HG03565 (cell line): ENCODE measurements around the gene TUBA4A.

ENCODE experiments used
- ATAC-seq: cut with Tn5 transposase; IDR thresholded peaks from one replicate; pipeline ENCODE4 v1.9.1; 2021; ENCODE audit warnings: mild to moderate bottlenecking, moderate library complexity; ENCODE audit not compliant: unreplicated experiment

The TUBA4A gene

DNA sequence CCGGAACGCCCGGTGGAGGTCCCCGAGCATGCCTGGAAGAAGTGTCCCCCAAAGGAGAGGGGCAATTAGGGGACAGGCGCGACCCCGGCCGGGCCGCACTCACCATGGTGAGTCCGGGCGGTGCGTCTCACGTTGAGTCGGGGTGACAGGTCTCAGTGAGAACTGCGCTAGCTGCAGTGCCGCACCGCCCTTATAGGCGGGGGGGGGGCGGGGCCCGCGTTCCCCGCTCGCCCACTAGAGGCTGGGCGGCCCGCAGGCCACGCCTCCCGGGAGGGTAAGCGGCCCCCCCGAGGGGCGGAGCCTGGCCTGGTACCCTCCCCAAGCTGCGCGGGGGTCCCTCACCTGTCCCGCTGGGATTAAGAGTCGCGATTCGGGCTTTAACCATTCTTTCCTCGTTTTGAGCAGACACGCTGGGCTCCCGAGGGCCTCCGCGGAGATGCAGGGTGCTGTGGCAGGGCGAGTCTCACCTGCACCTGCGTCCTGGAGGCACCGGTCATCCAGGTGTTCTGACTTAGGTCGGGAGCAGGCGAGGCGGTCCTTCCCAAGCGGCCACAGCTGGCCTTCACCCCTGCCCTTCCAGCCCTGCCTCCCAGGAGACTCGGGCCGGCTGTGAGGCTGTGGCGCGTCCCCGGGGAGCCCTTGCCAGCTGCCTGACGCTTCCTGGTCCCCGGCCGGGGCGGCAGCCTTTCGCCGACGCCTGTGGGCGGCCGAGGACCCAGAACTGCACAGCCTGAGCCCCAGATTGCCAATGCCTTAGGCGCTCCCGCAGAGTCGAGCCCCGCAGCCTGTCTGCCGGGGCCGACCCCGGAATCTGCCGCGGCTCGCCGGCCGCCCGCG is at the start of gene TUBA4A:
TUBA4A (minus strand) TSS at position 166 of the 837 bp plus-strand sequence; CDS start at position 106, 60 bp downstream.
- peak; percentile 38 for ATAC-seq

DNA sequence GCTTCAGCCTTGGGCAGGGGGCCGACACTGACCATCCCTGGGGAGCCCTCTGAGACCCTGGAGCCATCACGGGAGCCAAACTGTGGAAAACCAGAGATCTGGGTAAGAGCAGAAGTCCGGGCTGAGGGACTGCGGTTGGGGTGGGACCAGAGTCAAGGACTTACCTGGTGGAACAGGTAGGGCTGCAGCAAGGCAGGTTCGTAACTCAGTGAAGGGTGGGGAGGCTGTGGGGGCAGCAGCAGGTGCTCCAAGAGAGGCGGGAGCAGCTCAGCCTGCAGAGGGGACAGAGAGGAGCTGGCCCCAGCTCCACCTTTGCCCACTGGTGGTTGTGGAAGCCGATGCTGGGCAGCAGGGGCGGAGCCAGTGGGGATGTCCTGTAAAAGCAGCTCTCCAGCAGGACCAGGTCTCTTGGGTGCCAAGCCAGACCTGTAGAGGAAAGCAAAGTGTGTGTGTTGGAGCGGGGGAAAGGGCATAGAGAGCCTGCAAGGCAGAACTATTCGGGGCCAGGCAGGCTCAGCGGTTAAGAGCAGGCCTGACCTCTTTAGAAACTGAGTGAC is 48.8 kb upstream of the TUBA4A start:
- no peak for ATAC-seq

DNA sequence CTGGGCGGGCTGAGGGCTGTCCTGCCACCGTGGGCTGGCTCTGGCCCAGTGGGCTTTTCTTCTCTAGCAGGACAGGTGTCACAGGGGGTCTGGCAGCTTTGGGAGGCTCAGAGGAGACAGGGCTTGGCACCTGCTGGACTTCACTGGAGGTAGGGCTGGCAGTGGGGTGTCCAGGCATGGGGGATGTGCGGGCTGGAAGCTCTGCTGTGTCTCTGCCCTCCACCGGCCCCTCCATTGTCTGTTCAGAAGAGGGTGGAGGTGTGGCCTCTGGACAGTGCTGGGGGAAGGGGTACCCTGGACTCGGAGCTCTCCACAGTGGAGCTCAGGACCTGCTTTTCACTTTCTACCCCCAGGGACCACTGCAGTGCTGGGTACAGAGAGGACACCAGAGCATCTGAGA is 46.3 kb upstream of the TUBA4A start:
- no peak for ATAC-seq

DNA sequence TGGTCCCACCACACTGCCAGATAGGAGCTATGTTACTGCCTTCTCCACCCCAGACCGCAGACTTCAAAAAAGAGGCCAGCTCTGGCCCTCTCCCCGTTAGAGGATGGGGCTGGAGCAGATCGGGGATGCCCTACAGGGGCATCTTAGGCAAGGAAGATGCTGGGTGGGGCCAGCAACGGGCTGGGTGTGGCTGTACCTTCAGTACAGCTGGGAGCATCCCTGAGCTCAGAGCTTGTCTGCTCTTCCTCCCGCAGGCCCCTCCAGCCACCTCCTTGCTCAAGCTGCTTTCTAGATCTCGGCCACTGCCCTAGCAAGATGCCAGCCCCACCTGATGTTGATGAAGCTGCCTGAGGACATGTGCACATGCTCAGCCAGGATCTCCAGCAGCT is 45.6 kb upstream of the TUBA4A start:
- no peak for ATAC-seq

DNA sequence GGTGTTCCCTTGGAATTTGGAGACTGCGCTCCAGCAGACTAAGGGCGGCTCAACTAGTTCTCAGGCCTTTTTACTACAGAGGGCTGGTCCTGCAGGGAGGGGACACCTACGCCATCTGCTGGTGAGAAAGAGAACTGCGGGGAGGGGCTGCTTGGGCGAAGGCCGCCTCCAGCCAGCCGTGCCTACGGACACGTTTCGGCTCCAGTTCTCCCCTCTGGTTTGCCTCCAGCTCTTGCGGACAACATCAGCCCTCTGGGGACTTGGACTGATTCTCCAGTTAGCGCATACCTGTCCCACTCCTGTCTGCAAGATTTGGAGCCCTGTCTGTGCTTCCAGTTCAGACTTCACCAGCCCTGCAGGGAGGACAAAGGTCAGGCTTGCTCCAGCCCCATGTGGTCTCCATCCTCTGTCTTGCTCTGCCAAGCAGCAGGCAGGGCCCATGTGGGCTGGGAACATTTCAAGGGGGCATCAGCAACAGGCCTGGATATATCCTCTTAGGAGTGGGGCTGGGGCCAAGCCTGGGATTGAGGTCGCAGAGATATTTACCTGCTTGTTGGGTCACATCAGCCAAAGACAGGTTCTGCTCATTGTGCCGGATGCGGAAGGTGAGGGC is 45.1 kb upstream of the TUBA4A start:
- ATAC-seq: peak; percentile 29

DNA sequence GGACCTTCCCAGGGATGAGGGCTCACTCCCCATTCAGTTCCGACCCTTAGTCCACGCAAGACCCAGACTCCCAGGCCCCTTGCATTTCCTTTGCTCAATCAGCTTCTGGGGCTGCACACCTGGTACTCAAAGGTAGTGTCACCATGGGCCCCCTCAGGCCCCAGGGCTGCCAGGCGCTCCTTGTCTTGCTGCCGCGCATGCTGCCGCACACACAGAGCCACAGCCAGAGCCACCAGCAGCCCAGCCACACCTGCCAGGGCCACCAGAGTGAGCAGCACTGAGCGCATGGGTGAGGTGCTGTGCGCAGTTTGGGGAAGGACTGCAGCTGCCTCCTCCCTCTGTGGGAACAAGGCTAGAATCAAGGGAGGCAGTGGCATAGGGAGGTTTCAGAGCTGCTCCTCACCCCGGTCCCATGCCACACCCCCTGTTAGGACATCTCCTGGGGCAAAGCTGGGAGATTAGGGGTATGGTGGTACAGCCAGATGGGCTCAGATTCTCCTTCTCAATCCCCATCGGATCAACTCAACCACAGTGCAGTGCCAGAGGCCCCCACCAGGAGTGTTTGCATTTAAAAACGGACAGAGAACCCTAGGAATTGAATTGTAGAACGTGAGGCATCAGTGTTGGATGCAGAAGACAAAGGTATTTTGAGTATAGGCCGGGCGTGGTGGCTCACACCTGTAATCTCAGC is 44.2 kb upstream of the TUBA4A start:
- ATAC-seq: no peak

DNA sequence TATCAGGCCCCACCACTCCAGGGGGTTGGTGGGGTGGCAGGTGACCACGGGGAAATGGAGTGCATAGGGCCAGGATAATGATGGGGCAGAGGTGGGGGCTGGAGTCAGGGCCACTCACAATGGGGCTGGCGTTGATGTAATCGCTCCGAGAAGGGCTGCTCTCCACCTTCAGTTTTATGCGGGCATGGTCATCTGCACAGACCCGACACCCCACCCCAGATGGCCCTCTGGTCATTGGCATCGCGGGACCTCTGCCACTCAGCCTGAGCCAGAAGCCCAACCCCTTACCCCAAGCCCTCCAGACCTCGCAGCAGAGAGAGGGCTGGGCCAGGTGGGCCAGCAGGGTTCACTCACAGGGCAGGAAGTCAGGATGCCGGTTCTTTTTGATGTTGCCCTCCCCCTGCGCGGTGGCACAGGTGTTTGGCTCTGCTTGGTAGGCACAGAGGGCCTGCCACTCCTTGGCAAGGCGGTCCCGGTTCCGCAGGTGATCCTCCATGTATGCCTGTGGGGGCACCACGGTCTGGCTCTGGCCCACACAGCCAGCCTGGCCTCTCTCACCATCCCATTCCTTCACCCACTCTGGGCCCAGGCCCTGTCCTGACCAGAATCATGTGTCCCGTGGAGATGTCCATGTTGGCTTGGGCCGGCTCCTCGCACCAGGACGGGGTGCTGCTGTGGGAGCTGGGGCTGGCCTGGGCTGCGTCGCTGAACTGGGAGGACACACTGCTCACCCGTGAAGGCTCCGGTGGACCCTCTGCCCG is 43.1 kb upstream of the TUBA4A start:
- ATAC-seq: no peak

DNA sequence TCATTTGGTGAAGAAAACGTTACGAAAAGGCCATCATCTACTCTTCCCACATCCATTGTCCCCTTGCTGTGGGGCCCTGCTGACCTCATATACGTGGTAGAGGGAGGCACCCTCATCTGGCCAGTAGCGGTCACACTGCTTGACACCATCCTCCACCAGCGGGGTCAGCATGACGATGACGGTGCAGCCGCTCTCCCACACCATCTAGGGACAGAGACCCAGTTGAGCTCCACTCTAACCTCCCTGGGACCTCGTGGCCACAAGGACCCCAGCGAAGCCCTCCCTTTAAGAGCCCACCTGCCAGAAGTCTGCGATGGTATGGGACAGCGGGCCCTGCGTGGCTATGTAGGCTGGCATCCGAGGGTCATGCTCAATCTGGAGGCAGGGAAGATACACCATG is 42.4 kb upstream of the TUBA4A start:
- no peak for ATAC-seq

DNA sequence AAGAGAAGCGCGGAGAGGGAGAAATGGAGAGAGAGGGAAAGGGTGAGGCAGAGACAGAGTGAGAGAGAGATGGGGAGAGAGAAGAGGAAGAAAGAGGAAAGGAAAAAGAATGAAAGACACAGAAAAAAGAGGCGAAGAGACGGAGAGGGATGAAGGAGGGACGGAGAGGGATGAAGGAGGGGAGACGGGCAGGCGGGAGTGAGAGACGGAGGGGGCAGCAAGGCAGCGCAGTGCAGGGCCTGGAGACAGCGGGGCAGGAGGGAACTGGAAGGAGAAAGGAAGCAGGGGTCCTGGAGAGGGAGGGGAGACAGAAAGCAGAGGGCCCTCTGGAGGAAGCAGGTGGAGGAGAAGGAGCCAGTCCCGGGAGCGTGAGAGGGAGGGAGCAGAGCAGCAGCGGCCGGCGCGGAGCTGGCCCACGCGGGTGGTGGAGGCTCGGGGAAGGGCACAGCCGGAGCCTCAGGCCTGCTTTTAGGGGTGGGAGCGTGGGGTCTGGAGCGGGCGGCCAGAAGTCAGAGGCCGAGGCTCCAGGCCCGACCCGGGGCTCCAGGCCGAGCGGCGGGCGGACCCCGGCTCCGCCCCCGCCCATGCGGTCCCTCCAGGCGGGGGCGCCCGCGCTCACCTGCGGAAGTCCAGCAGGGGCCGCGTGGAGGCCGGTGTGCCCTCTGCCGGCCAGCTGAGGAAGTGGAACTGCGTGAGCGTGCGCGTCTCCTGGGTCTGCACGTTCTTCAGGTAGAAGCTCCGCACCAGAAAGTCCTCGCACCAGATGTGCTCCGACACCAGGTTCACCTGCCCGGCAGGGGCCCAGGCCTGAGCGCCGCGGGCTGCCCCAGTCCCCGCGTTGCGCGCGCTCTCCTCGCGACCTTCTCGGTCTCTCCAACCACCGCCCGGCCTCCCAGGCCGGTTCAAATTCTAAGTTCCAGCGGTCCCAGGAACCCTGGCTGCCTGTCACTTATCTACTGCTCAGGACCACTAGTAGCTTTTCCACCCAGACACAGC is 40.9 kb upstream of the TUBA4A start:
- peak; percentile 90 for ATAC-seq

DNA sequence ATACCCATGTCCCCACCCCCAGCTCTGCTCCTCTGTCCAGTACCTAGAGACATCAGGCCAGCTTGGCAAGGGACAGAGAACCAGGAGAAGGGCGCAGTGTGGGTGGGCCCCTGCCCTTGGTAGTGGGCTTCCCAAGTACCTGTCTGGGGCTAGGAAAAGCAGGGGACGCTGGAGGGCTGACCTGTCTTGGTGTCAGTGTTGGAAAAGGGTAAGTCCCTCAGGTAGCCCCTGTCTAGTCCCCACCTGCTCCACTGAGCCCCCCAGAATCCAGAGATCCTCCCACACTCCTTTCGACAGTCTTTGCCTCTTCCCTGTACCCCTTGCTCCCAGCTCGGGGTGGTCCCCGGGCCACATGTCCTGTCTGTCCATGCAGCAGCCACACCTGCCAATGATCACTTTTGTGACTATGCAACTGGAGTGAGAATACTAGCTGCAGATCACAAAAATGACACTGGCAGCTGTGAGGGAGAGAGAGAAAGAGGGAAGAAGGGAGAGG is 40.1 kb upstream of the TUBA4A start:
- no peak for ATAC-seq

DNA sequence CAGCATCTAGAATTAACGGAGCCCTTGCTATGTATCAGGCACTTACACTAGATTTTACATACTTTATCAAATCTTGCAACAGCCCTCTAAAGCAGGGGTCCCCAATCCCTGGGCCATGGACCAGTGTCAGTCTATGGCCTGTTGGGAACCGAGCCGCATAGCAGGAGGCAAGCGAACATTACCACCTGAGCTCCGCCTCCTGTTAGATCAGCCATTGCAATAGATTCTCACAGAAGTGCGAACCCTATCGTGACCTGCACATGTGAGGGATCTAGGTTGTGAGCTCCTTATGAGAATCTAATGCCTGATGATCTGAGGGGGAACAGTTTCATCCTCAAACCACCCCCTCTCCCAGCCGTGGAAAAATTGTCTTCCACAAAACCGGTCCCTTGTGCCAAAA is 38.9 kb upstream of the TUBA4A start:
- ATAC-seq: no peak

DNA sequence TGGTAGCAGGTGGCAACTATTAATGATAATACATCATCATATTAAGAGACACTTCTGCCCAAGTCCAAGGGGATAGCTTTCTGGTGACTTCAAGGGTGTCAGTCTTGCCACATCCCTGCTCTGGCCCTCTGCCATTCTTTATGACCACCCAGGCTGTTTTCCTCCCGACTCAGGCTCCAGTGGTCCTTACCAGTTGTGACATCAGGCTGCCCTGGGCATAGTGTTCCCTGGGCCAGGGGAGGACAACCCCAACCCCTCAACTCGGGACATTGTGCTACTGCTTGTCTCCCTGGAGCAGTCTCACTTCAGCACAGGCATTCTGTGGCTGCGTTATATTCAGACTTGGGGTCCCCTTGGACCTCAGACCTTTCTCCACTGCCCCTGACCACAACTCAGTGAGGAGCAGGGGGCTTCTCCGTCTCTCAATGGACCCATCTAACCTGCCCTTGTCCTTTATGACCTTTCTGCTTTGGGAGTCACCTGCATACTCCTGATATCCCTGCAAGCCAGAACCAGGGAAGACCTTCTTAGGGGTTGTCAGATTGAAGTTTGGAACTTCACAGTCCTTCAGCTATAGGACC is 38.3 kb upstream of the TUBA4A start:
- ATAC-seq: no peak

DNA sequence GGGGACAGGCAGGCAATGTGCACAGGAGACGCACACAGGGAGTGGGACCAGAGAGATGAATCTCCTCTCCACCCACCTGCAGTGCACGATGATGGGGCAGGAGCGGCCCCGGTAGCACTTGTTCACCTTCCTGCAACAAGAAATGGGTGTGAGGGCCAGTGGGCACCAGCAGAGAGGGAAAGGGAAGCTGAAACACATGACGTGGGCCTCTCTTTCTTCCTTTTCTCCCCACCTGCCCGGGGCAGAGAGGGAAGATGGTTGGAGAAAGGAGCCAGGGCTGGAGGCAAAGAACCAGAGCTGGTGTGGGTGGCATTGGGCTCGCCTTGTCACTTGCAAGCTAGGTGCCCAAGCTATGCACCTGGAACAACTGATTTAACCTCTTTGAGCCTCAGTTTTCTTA is 37.7 kb upstream of the TUBA4A start:
- ATAC-seq: no peak

DNA sequence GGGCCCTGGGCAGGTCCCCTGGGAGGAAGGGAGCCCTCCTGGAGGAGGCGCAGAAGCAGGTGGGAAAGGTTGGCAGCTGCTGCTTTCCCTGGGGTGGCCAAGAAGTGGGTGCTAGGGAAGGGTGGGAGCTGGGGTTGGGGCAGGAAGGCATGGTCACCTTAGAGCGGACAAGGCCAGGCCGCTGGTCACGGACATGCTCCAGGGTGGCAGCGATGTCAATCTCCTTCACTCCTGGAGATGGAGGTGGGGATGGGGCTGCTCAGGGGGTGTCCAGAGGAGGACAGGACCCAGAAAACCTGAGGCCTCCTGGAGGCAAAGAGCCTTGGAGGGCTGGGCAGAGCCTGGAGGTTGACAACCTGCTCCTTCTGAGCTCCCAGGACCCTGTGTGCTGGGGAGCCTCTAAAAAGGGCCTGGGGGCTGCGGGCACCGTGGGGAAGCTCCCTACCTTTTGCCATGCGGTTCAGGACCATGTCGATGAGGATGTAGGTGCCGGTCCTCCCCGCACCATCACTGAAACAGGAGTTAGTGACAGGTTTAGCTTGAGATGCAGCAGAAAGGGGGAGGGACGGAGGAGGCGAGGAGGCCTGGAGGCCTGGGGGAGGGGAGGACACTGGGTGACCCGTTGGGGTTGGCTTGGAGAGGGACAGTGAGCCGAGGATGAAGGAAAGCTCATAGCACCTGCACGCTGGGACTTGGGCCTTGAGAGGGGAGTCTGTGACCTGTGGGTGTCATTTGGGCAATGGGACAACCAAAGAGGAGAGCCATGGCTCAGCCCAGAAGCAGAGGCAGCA is 36.9 kb upstream of the TUBA4A start:
- ATAC-seq: no peak

DNA sequence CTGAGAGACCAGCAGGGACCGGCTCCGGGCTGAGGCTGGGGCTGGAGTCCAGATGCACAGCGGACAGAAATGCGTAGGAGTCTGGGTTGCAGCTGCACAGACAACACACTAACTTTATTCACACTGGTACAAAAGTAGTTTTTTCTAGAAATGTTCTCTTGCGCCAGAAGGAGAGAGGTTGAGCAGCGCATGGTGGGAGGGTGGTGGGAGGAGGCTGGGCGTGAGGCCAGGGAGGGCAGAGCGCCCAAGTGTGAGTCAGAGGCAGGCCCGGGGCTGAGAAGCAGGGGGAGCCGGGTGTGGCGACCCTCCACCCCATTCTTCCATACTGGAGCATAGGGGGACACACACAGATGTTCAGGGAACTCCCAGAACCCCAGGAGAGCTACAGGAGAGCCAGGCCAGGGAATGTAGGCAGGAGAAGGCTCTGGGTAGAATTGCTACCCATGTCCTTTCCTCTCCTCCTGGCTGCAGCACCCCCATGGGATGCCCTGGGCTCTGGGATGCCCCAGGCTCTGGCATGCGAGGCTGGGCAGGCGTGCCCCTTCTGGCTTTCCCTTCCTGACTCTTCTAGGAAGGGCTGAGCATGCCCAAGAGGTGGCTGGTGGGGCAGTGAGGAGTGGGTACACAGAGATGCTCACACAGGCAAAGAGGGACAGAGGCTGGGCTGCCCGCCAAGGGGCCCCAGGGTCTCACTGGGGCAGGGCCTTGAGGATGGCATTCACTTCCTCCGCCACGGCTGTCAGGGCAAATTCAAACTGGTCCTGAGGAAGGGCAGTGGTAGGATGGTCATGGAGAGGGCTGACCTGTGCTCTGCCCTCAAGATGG is 36.0 kb upstream of the TUBA4A start:
- no peak for ATAC-seq

DNA sequence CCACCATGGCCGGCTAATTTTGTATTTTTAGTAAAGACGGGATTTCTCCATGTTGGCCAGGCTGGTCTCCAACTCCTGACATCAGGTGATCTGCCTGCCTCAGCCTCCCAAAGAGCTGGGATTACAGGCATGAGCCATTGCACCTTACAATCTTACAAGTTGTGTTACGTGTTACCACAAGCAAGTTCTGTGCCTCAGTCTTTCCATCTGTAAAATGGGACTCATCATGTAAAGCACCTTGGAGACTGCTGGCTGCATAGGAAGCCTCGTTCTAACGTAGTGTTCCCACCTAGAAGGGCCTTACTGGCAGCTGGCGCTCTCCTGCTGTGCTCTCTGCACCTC is 35.4 kb upstream of the TUBA4A start:
- ATAC-seq: no peak

DNA sequence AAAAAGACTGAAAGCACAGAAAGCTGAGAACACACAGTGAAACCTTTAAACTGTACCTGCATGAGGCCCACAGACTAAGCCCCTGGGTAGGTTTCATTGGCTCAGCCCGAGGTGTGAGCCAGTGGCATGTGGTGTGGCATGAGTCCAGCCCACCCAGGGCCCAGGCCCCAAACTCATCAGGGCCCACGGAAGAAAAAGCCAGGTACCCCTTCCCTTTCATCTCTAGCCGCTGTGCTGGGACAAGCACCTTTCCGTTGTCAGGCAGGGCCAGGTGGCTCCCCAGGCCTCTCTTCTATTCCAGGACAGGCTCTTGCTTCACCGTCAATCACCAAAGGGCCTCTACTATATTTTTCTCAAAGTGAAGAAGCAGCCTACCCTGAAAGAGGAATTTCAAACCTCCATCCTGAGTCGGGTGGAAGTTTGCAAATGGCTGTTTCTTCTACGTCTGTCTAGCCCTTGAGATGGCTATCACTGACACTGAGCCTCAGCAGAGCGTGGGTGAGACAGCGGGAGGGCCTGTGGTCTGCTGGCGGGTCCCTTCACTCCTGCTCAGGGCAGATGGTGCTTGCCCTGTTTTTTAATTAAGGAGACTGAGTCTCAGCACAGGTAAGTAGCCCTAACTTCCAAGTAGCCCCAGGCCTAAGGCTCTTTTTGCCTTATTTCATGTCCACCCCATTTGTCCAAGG is 34.0 kb upstream of the TUBA4A start:
- ATAC-seq: no peak
